Thyroid gland (tissue), 4 donors: ENCODE measurements around the gene DACH1. TPM values are rescaled to one million over a fixed set of nuclear protein-coding genes. Genes with fewer than 3 reads are reported as not detected.

Experiments used
- DNase-seq, 2 donors: peaks; one replicate each; pipeline ENCODE4 v3.0.0-alpha.2; 2019
- H3K27ac ChIP-seq, 3 donors: fragments of 200-600 bp; sonication (generic); 1 replicate in 2 of 3; 2 replicates in 1 of 3; pipeline ENCODE4 v1.5.1; 2016 to 2019; ENCODE audit warnings: mild to moderate bottlenecking in 1 of 3, moderate library complexity in 1 of 3
- H3K27me3 ChIP-seq: fragments of 200-600 bp; sonication (generic); one replicate; pipeline ENCODE4 v1.5.1; 2019
- H3K36me3 ChIP-seq, 2 donors: fragments of 200-600 bp; sonication (generic); one replicate each; pipeline ENCODE4 v1.5.1; 2016 to 2019
- H3K4me1 ChIP-seq, 2 donors: fragments of 200-600 bp; sonication (generic); one replicate each; pipeline ENCODE4 v1.5.1; 2017 to 2019
- H3K4me3 ChIP-seq, 3 donors: fragments of 200-600 bp; sonication (generic); replicated peaks in 1 of 3; 1 replicate in 2 of 3; 2 replicates in 1 of 3; pipeline ENCODE4 v1.5.1; 2016; ENCODE audit warnings: mild to moderate bottlenecking in 1 of 3
- H3K9me3 ChIP-seq: fragments of 200-600 bp; sonication (generic); one replicate; pipeline ENCODE4 v1.5.1; 2017
- CTCF ChIP-seq, 6 experiments: fragments of 200-600 bp in 3 of 6; fragments of 450-650 bp in 3 of 6; sonication (generic) in 3 of 6; IDR thresholded peaks; one replicate each; pipeline ENCODE4 v1.5.1; 2016 to 2019; ENCODE audit warnings: antibody characterized with exemption in 6 of 6, mild to moderate bottlenecking in 2 of 6, inconsistent platforms in 1 of 6, moderate library complexity in 1 of 6
- POLR2A ChIP-seq, 2 donors: fragments of 450-650 bp; IDR thresholded peaks; one replicate each; pipeline ENCODE4 v1.6.1; 2017; ENCODE audit warnings: antibody characterized with exemption in 2 of 2, mild to moderate bottlenecking in 2 of 2, moderate library complexity in 1 of 2
- WGBS, 2 donors: methylation state at CpG; one replicate each; pipeline ENCODE4 v1.1.5; 2017; 5-methylcytosine and 5-hydroxymethylcytosine counted together
- intact Hi-C: fragments of 100-400 bp; cut with DNase I; formaldehyde crosslinking; loops from one replicate; pipeline ENCODE4 v1.15.1; 2023
- total RNA-seq, 4 donors: library from RNA; depleted of rRNA; stranded (reverse); fragments of >200 nt; gene quantifications; one replicate each; pipeline ENCODE4 v1.2.3, GENCODE V29; 2016

The DACH1 gene
- total RNA-seq, 4 donors from 2014 or later, result 0.33 to 0.49 (median 0.33) TPM; not detected in 1

- H3K4me3 ChIP-seq, result no peak overlapping the region
- H3K36me3 ChIP-seq, result no peaks in the 10 kb centered on the region
- H3K9me3 ChIP-seq, result no peaks in the 10 kb centered on the region
- no peaks in the 10 kb centered on the region for H3K4me1 ChIP-seq
- intact Hi-C loops, result no loop called here
- no peak for DNase-seq
- no peak for TF ChIP-seq POLR2A (IDR thresholded peaks at IDR 0.05)
- TF ChIP-seq CTCF (IDR thresholded peaks at IDR 0.05), result no peak
- H3K27ac ChIP-seq, result no peak overlapping the region
- no peaks in the 10 kb centered on the region for H3K27me3 ChIP-seq
- 94 to 95% methylated on average over 2 of the region's 2 CpGs for WGBS, 2 donors
Measured at GRCh38 chr13:71457645-71458044, 409.4 kb downstream of the DACH1 start.

- WGBS, 2 donors, result 89 to 91% methylated on average over 2 of the region's 2 CpGs
- TF ChIP-seq POLR2A (IDR thresholded peaks at IDR 0.05) (no peak), CTCF (IDR thresholded peaks at IDR 0.05) (no peak)
Measured at GRCh38 chr13:71456136-71456535, 410.9 kb downstream of the DACH1 start.

GRCh38 chr13:71454509-71454908 lies 412.5 kb downstream of the DACH1 start:
- no peaks in the 10 kb centered on the region for H3K4me1 ChIP-seq
- 70 to 91% methylated on average over 1 of the region's 1 CpG for WGBS, 2 donors
- no peaks in the 10 kb centered on the region for H3K36me3 ChIP-seq
- H3K4me3 ChIP-seq, result no peak overlapping the region
- TF ChIP-seq CTCF (IDR thresholded peaks at IDR 0.05) (no peak), POLR2A (IDR thresholded peaks at IDR 0.05) (no peak)
- no peak overlapping the region for H3K27ac ChIP-seq
- DNase-seq, result no peak
- intact Hi-C loops, result no loop called here
- no peaks in the 10 kb centered on the region for H3K27me3 ChIP-seq
- H3K9me3 ChIP-seq, result no peaks in the 10 kb centered on the region

More at GRCh38 chr13:71456136-71456535, 410.9 kb downstream of the DACH1 start:
- DNase-seq, result no peak
- H3K27ac ChIP-seq, result no peak overlapping the region
- no peaks in the 10 kb centered on the region for H3K9me3 ChIP-seq
- H3K4me3 ChIP-seq, result no peak overlapping the region
- intact Hi-C loops, result no loop called here
- H3K27me3 ChIP-seq, result no peaks in the 10 kb centered on the region
- H3K4me1 ChIP-seq, result no peaks in the 10 kb centered on the region
- H3K36me3 ChIP-seq, result no peaks in the 10 kb centered on the region

GRCh38 chr13:71448080-71448630 lies 418.8 kb downstream of the DACH1 start:
- WGBS, 2 donors, result 68 to 70% methylated on average over 3 of the region's 3 CpGs
- no peak for DNase-seq
- Histone ChIP-seq H3K4me3 (no peak overlapping the region), H3K27me3 (no peaks in the 10 kb centered on the region), H3K36me3 (no peaks in the 10 kb centered on the region), H3K4me1 (no peaks in the 10 kb centered on the region), H3K9me3 (no peaks in the 10 kb centered on the region), H3K27ac (no peak overlapping the region)
- intact Hi-C loops, result no loop called here
- TF ChIP-seq CTCF (IDR thresholded peaks at IDR 0.05) (no peak), POLR2A (IDR thresholded peaks at IDR 0.05) (no peak)

GRCh38 chr13:71437704-71438103 lies 429.3 kb downstream of the DACH1 start:
- H3K4me1 ChIP-seq, result no peaks in the 10 kb centered on the region
- H3K4me3 ChIP-seq, result no peak overlapping the region
- no peaks in the 10 kb centered on the region for H3K27me3 ChIP-seq
- H3K36me3 ChIP-seq, result no peaks in the 10 kb centered on the region
- TF ChIP-seq CTCF (IDR thresholded peaks at IDR 0.05) (no peak), POLR2A (IDR thresholded peaks at IDR 0.05) (no peak)
- H3K27ac ChIP-seq, result no peak overlapping the region
- no peak for DNase-seq
- H3K9me3 ChIP-seq, result no peaks in the 10 kb centered on the region
- 71 to 77% methylated on average over 1 of the region's 1 CpG for WGBS, 2 donors
- intact Hi-C loops, result no loop called here
